NCI-H2196 (cell line): ENCODE measurements around the gene RCN1.
"Not testable (repeated sequence)": the region's sequence is repeated elsewhere in the genome, so short reads cannot be mapped to it uniquely, and the experiment has no call there.

Experiments used
- DNase-seq: peaks from one replicate; lab custom pipeline; 2025; ENCODE audit not compliant: unreplicated experiment; lab: John Stamatoyannopoulos, UW

RCN1 gene

GRCh38 chr11:32109592-32109991 lies 18.7 kb downstream of the RCN1 start:
- DNase-seq, result no peak

- DNase-seq, result no peak
Measured at GRCh38 chr11:32110795-32111194, 19.9 kb downstream of the RCN1 start.

- no peak for DNase-seq
Measured at GRCh38 chr11:32113200-32113919, 22.5 kb downstream of the RCN1 start.

- DNase-seq, result no peak
Measured at GRCh38 chr11:32113920-32114203, 23.0 kb downstream of the RCN1 start.

- no peak for DNase-seq
Measured at GRCh38 chr11:32115446-32115845, 24.6 kb downstream of the RCN1 start.

GRCh38 chr11:32116668-32117067 lies 25.8 kb downstream of the RCN1 start:
- DNase-seq, result no peak

- no peak for DNase-seq
Measured at GRCh38 chr11:32118025-32118974, 27.4 kb downstream of the RCN1 start.

GRCh38 chr11:32119139-32119538 lies 28.3 kb downstream of the RCN1 start:
- DNase-seq, result not testable (repeated sequence)

- no peak for DNase-seq
Measured at GRCh38 chr11:32121012-32121411, 30.1 kb downstream of the RCN1 start.

GRCh38 chr11:32122200-32122599 lies 31.3 kb downstream of the RCN1 start:
- DNase-seq, result no peak

- DNase-seq, result no peak
Measured at GRCh38 chr11:32131321-32131720, 40.4 kb downstream of the RCN1 start.

- no peak for DNase-seq
Measured at GRCh38 chr11:32136657-32137056, 45.8 kb downstream of the RCN1 start.

GRCh38 chr11:32137263-32137662 lies 46.4 kb downstream of the RCN1 start:
- no peak for DNase-seq

GRCh38 chr11:32137869-32138268 lies 47.0 kb downstream of the RCN1 start:
- DNase-seq, result no peak

- no peak for DNase-seq
Measured at GRCh38 chr11:32138902-32139301, 48.0 kb downstream of the RCN1 start.

- no peak for DNase-seq
Measured at GRCh38 chr11:32139896-32140520, 49.1 kb downstream of the RCN1 start.

GRCh38 chr11:32141745-32142546 lies 51.1 kb downstream of the RCN1 start:
- no peak for DNase-seq

- DNase-seq, result no peak
Measured at GRCh38 chr11:32143378-32143777, 52.5 kb downstream of the RCN1 start.

- DNase-seq, result no peak
Measured at GRCh38 chr11:32145282-32145681, 54.4 kb downstream of the RCN1 start.

GRCh38 chr11:32148895-32149294 lies 58.0 kb downstream of the RCN1 start:
- no peak for DNase-seq

GRCh38 chr11:32149748-32150147 lies 58.9 kb downstream of the RCN1 start:
- DNase-seq, result no peak
